HEK293 (cell line): ENCODE results near the gene CRHBP.

Experiments
- AEBP2 ChIP-seq: fragments of 450-650 bp; formaldehyde crosslinking; IDR thresholded peaks from 2 replicates; pipeline ENCODE4 v1.5.1; 2016; ENCODE audit warnings: missing biosample characterization, missing genetic modification characterization, borderline replicate concordance
- CTCF ChIP-seq: fragments of 450-650 bp; formaldehyde crosslinking; IDR thresholded peaks from 2 replicates; pipeline ENCODE4 v1.5.1; 2016; ENCODE audit warnings: missing biosample characterization, missing genetic modification characterization
- GLI2 ChIP-seq: fragments of 450-650 bp; formaldehyde crosslinking; IDR thresholded peaks from 2 replicates; pipeline ENCODE4; 2017; ENCODE audit warnings: missing biosample characterization, missing genetic modification characterization, low read depth, borderline replicate concordance
- GLIS2 ChIP-seq: fragments of 450-650 bp; formaldehyde crosslinking; IDR thresholded peaks from 2 replicates; pipeline ENCODE4 v1.5.1; 2016; ENCODE audit warnings: missing biosample characterization, missing genetic modification characterization
- KLF10 ChIP-seq: fragments of 450-650 bp; IDR thresholded peaks from 2 replicates; pipeline ENCODE4 v1.5.1; 2018; ENCODE audit warnings: missing biosample characterization, mild to moderate bottlenecking, missing genetic modification characterization
- REST ChIP-seq: fragments of 450-650 bp; formaldehyde crosslinking; IDR thresholded peaks from 2 replicates; pipeline ENCODE4 v1.5.1; 2016; ENCODE audit warnings: missing biosample characterization, missing genetic modification characterization
- SALL2 ChIP-seq: fragments of 450-650 bp; formaldehyde crosslinking; IDR thresholded peaks from 2 replicates; pipeline ENCODE4 v1.5.0; 2017; ENCODE audit warnings: missing biosample characterization, mild to moderate bottlenecking, missing genetic modification characterization, borderline replicate concordance
- SCRT1 ChIP-seq: fragments of 450-650 bp; formaldehyde crosslinking; IDR thresholded peaks from 2 replicates; pipeline ENCODE4 v1.5.1; 2016; ENCODE audit warnings: missing biosample characterization, missing genetic modification characterization, borderline replicate concordance
- ZBTB26 ChIP-seq: fragments of 450-650 bp; formaldehyde crosslinking; optimal IDR thresholded peaks from 2 replicates; pipeline ENCODE3; 2016; ENCODE audit warnings: missing biosample characterization, mild to moderate bottlenecking, missing genetic modification characterization
- ZBTB49 ChIP-seq: fragments of 450-650 bp; formaldehyde crosslinking; IDR thresholded peaks from 2 replicates; pipeline ENCODE4 v1.5.1; 2016; ENCODE audit warnings: missing biosample characterization, missing genetic modification characterization, low read depth
- ZNF843 ChIP-seq: fragments of 450-650 bp; formaldehyde crosslinking; IDR thresholded peaks from 2 replicates; pipeline ENCODE4 v1.5.1; 2016; ENCODE audit warnings: missing biosample characterization, missing genetic modification characterization
- ZSCAN5A ChIP-seq: fragments of 450-650 bp; formaldehyde crosslinking; IDR thresholded peaks from 2 replicates; pipeline ENCODE4 v1.5.1; 2016; ENCODE audit warnings: missing biosample characterization, missing genetic modification characterization

GRCh38 chr5:77012601-77013000 is 59.8 kb downstream of the CRHBP start:
- TF ChIP-seq SCRT1 (tag by site-specific recombination) (no peak), SALL2 (tag by site-specific recombination) (no peak), ZSCAN5A (no peak), CTCF (tag by site-specific recombination) (no peak), GLIS2 (tag by site-specific recombination) (no peak), GLI2 (no peak), AEBP2 (no peak), REST (tag by site-specific recombination) (no peak), ZBTB49 (tag by site-specific recombination) (no peak), KLF10 (tag by site-specific recombination) (no peak), ZNF843 (tag by site-specific recombination) (no peak), ZBTB26 (tag by site-specific recombination) (no peak)
